HepG2 (cell line): Measurements from ENCODE around the gene GPATCH3. TPM values are rescaled to one million over a fixed set of nuclear protein-coding genes. Genes with fewer than 3 reads are reported as not detected.

Experiments used
- EED ChIP-seq: sonication (generic); formaldehyde crosslinking; IDR thresholded peaks from 2 replicates; pipeline ENCODE4 v1.5.0; 2020; ENCODE audit warnings: mild to moderate bottlenecking, missing genetic modification reagents
- FOXC1 ChIP-seq: sonication (generic); formaldehyde crosslinking; IDR thresholded peaks from 2 replicates; pipeline ENCODE4 v1.8.0; 2022; ENCODE audit warnings: mild to moderate bottlenecking, missing genetic modification reagents, borderline replicate concordance
- FOXO1 ChIP-seq: sonication (generic); formaldehyde crosslinking; IDR thresholded peaks from 2 replicates; pipeline ENCODE4 v1.4.0; 2020; ENCODE audit warnings: missing genetic modification reagents
- FUBP1 ChIP-seq: sonication (generic); formaldehyde crosslinking; IDR thresholded peaks from 2 replicates; pipeline ENCODE4 v1.5.1; 2020; ENCODE audit warnings: missing genetic modification reagents, mild to moderate bottlenecking, borderline replicate concordance
- HOXA5 ChIP-seq: sonication (generic); formaldehyde crosslinking; IDR thresholded peaks from 2 replicates; pipeline ENCODE4 v1.4.0; 2020; ENCODE audit warnings: missing genetic modification reagents
- ISL2 ChIP-seq: sonication (generic); formaldehyde crosslinking; IDR thresholded peaks from 2 replicates; pipeline ENCODE4 v1.5.0; 2020; ENCODE audit warnings: missing genetic modification reagents
- JUN ChIP-seq: sonication (generic); formaldehyde crosslinking; IDR thresholded peaks from 2 replicates; pipeline ENCODE4 v1.4.0; 2020; ENCODE audit warnings: mild to moderate bottlenecking, missing genetic modification reagents
- NFATC3 ChIP-seq: sonication (generic); formaldehyde crosslinking; IDR thresholded peaks from 2 replicates; pipeline ENCODE4 v1.5.1; 2020; ENCODE audit warnings: mild to moderate bottlenecking, missing genetic modification reagents
- ONECUT2 ChIP-seq: sonication (generic); formaldehyde crosslinking; IDR thresholded peaks from 2 replicates; pipeline ENCODE4 v1.4.0; 2020; ENCODE audit warnings: missing genetic modification reagents
- RAD51 ChIP-seq: fragments of 450-650 bp; IDR thresholded peaks from 2 replicates; pipeline ENCODE4 v1.6.1; 2016; ENCODE audit warnings: borderline replicate concordance
- RBM22 ChIP-seq: fragments of 200-400 bp; formaldehyde crosslinking; optimal IDR thresholded peaks from 2 replicates; pipeline ENCODE3; 2017; ENCODE audit warnings: mild to moderate bottlenecking, low read length, moderate library complexity
- RELA ChIP-seq: sonication (generic); formaldehyde crosslinking; IDR thresholded peaks from 2 replicates; pipeline ENCODE4 v1.4.0; 2020; ENCODE audit warnings: missing genetic modification reagents
- REPIN1 ChIP-seq: sonication (generic); formaldehyde crosslinking; IDR thresholded peaks from 2 replicates; pipeline ENCODE4 v1.8.0; 2022; ENCODE audit warnings: missing genetic modification reagents, low read depth, mild to moderate bottlenecking, borderline replicate concordance
- SIN3A ChIP-seq: IDR thresholded peaks from 2 replicates; pipeline ENCODE4 v1.6.1; 2011; ENCODE audit warnings: low read depth, mild to moderate bottlenecking, control low read depth, low read length, borderline replicate concordance
- SRF ChIP-seq: IDR thresholded peaks from 2 replicates; pipeline ENCODE4 v1.6.1; 2011; ENCODE audit warnings: mild to moderate bottlenecking, low read depth, low read length, moderate library complexity
- ZFP62 ChIP-seq: sonication (generic); formaldehyde crosslinking; IDR thresholded peaks from 2 replicates; pipeline ENCODE4 v1.4.0; 2020; ENCODE audit warnings: missing genetic modification reagents
- ZNF101 ChIP-seq: sonication (generic); formaldehyde crosslinking; IDR thresholded peaks from 2 replicates; pipeline ENCODE4 v1.4.0; 2020; ENCODE audit warnings: mild to moderate bottlenecking, low read depth, missing genetic modification reagents, borderline replicate concordance
- ZNF136 ChIP-seq: sonication (generic); formaldehyde crosslinking; IDR thresholded peaks from 2 replicates; pipeline ENCODE4 v1.8.1; 2022; ENCODE audit warnings: low read depth, mild to moderate bottlenecking, moderate library complexity, missing genetic modification reagents
- ZNF20 ChIP-seq: sonication (generic); formaldehyde crosslinking; IDR thresholded peaks from 2 replicates; pipeline ENCODE4 v1.4.0; 2020; ENCODE audit warnings: mild to moderate bottlenecking, moderate library complexity, missing genetic modification reagents
- ZNF367 ChIP-seq: sonication (generic); formaldehyde crosslinking; IDR thresholded peaks from 2 replicates; pipeline ENCODE4 v1.4.0; 2020; ENCODE audit warnings: missing genetic modification reagents, borderline replicate concordance
- ZNF570 ChIP-seq: sonication (generic); formaldehyde crosslinking; IDR thresholded peaks from 2 replicates; pipeline ENCODE4 v1.4.0; 2020; ENCODE audit warnings: mild to moderate bottlenecking, missing genetic modification reagents, borderline replicate concordance
- ZNF605 ChIP-seq: sonication (generic); formaldehyde crosslinking; IDR thresholded peaks from 2 replicates; pipeline ENCODE4 v1.8.0; 2022; ENCODE audit warnings: mild to moderate bottlenecking, missing genetic modification reagents
- ZNF652 ChIP-seq: IDR thresholded peaks from 2 replicates; pipeline ENCODE4 v1.6.1; 2016; ENCODE audit warnings: low read depth, borderline replicate concordance
- ZNF720 ChIP-seq: sonication (generic); formaldehyde crosslinking; IDR thresholded peaks from 2 replicates; pipeline ENCODE4 v1.4.0; 2020; ENCODE audit warnings: missing genetic modification reagents
- ZNF775 ChIP-seq: sonication (generic); formaldehyde crosslinking; IDR thresholded peaks from 2 replicates; pipeline ENCODE4 v1.4.0; 2020; ENCODE audit warnings: missing genetic modification reagents, mild to moderate bottlenecking, moderate library complexity, borderline replicate concordance
- ZSCAN25 ChIP-seq: sonication (generic); formaldehyde crosslinking; IDR thresholded peaks from 2 replicates; pipeline ENCODE4 v1.8.0; 2022; ENCODE audit warnings: mild to moderate bottlenecking, missing genetic modification reagents
- polyA plus RNA-seq, 8 experiments: library from polyadenylated mRNA; depleted of rRNA in 3 of 8; stranded (reverse) in 7 of 8; unstranded in 1 of 8; fragments of >200 nt; fragmentation: Illumina TruSeq in 4 of 8; extraction: Trizol in 4 of 8; gene quantifications; 2 replicates each; pipeline versions ENCODE4 v1.2.1 to v1.2.3, GENCODE V29; 2011 to 2016; ENCODE audit warnings: low read depth in 4 of 8, missing spikeins in 1 of 8, mixed read lengths in 1 of 8; ENCODE audit not compliant: insufficient read depth in 1 of 8
- total RNA-seq, 5 experiments: library from RNA; depleted of rRNA; stranded (reverse); fragments of >200 nt; fragmentation: Illumina TruSeq; extraction: Trizol; gene quantifications; 2 replicates each; pipeline ENCODE4 v1.2.3, GENCODE V29; 2016; ENCODE audit warnings: low read depth in 1 of 5
- TF ChIP-seq, protein P1 (sequence below): sonication (generic); formaldehyde crosslinking; IDR thresholded peaks from 2 replicates; pipeline ENCODE4 v1.4.0; 2020; ENCODE audit warnings: mild to moderate bottlenecking, missing genetic modification reagents, borderline replicate concordance

Gene GPATCH3
- total and polyA plus RNA-seq, 2 of the 13 experiments (the other 11 are each of a cell fraction or from before 2014, with no cell fraction given), result 8.3 to 11.0 TPM

- TF ChIP-seq ZNF605 (CRISPR knock-in tag) (no peak), SRF (no peak), JUN (no peak), ZNF652 (no peak), ZSCAN25 (CRISPR knock-in tag) (0 out of 2 replicates have a peak, but pooled peaks have one; percentile 30), ZNF720 (no peak), REPIN1 (no peak; the same call in 1 of the 2 replicates), ZFP62 (no peak), FOXO1 (no peak), FOXC1 (CRISPR knock-in tag) (no peak), ISL2 (CRISPR knock-in tag) (no peak; the same call in 1 of the 2 replicates), NFATC3 (CRISPR knock-in tag) (no peak), HOXA5 (CRISPR knock-in tag) (no peak), ZNF136 (CRISPR knock-in tag) (no peak), ONECUT2 (no peak), ZNF20 (CRISPR knock-in tag) (no peak), ZNF775 (CRISPR knock-in tag) (no peak), FUBP1 (no peak), RAD51 (no peak), RBM22 (no peak), ZNF570 (CRISPR knock-in tag) (no peak), ZNF367 (CRISPR knock-in tag) (no peak), EED (CRISPR knock-in tag) (no peak), SIN3A (no peak), RELA (CRISPR knock-in tag) (no peak), ZNF101 (CRISPR knock-in tag) (no peak)
- TF ChIP-seq, protein P1, sequence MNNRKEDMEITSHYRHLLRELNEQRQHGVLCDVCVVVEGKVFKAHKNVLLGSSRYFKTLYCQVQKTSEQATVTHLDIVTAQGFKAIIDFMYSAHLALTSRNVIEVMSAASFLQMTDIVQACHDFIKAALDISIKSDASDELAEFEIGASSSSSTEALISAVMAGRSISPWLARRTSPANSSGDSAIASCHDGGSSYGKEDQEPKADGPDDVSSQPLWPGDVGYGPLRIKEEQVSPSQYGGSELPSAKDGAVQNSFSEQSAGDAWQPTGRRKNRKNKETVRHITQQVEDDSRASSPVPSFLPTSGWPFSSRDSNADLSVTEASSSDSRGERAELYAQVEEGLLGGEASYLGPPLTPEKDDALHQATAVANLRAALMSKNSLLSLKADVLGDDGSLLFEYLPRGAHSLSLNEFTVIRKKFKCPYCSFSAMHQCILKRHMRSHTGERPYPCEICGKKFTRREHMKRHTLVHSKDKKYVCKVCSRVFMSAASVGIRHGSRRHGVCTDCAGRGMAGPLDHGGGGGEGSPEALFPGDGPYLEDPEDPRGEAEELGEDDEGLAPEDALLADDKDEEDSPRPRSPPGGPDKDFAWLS (CRISPR knock-in tag), result no peak
Observed at GRCh38 chr1:26911399-26912146, 11.3 kb upstream of the GPATCH3 start (continued).
